ENCODE results near the gene GALNT2. TPM values are rescaled to one million over a fixed set of nuclear protein-coding genes. Genes with fewer than 3 reads are reported as not detected.

Gene GALNT2
- polyA plus RNA-seq, 1 of the 3 experiments (the other 2 are of a cell fraction): 118 TPM

GRCh38 chr1:230152999-230153398 is 86.0 kb downstream of the GALNT2 start:
- no peaks in the 10 kb centered on the region for H3K9me3 ChIP-seq
- WGBS (ENCODE audit: low lambda C conversion rate): 89% methylated on average over 6 of the region's 6 CpGs
- H3K27ac ChIP-seq (ENCODE audit: low read depth in 2 of 2, low read length in 1 of 2): no peak overlapping the region
- H3K9ac ChIP-seq: no peak overlapping the region
- H3K36me3 ChIP-seq (replicated peaks in 1 of 2; ENCODE audit: control insufficient read depth in 1 of 2, insufficient read depth in 2 of 2, low read length in 1 of 2): no peaks in the 10 kb centered on the region
- H3K4me1 ChIP-seq (ENCODE audit: control insufficient read depth in 1 of 2, insufficient read depth in 2 of 2, low read depth in 1 of 2, low read length in 1 of 2): peaks cover 4 to 22% of the 10 kb centered on the region in 2 experiments; a peak in 2 of 4 replicates
- ChIA-PET POLR2A (no interaction called here), CTCF (interaction anchor here (1.6 kb wide), 1 partner anchor 492 kb away, joined by 7 read pairs; no protein-coding TSS in a partner anchor)
- DNase-seq: no peak
- no peak overlapping the region for H3K4me3 ChIP-seq (ENCODE audit: low read depth in 2 of 2, low read length in 1 of 2)
- TF ChIP-seq YY1 (IDR thresholded peaks at IDR 0.05; ENCODE audit: low read depth) (no peak), GATA2 (CRISPR knock-in tag; IDR thresholded peaks at IDR 0.05) (no peak), POLR2AphosphoS5 (IDR thresholded peaks at IDR 0.05; ENCODE audit: low read depth, low read length) (no peak), GABPA (IDR thresholded peaks at IDR 0.05; ENCODE audit: low read depth) (no peak), FOXM1 (IDR thresholded peaks at IDR 0.05; ENCODE audit: low read depth) (no peak), RCOR1 (IDR thresholded peaks at IDR 0.05; ENCODE audit: low read length) (no peak)
- TF ChIP-seq, protein P1, sequence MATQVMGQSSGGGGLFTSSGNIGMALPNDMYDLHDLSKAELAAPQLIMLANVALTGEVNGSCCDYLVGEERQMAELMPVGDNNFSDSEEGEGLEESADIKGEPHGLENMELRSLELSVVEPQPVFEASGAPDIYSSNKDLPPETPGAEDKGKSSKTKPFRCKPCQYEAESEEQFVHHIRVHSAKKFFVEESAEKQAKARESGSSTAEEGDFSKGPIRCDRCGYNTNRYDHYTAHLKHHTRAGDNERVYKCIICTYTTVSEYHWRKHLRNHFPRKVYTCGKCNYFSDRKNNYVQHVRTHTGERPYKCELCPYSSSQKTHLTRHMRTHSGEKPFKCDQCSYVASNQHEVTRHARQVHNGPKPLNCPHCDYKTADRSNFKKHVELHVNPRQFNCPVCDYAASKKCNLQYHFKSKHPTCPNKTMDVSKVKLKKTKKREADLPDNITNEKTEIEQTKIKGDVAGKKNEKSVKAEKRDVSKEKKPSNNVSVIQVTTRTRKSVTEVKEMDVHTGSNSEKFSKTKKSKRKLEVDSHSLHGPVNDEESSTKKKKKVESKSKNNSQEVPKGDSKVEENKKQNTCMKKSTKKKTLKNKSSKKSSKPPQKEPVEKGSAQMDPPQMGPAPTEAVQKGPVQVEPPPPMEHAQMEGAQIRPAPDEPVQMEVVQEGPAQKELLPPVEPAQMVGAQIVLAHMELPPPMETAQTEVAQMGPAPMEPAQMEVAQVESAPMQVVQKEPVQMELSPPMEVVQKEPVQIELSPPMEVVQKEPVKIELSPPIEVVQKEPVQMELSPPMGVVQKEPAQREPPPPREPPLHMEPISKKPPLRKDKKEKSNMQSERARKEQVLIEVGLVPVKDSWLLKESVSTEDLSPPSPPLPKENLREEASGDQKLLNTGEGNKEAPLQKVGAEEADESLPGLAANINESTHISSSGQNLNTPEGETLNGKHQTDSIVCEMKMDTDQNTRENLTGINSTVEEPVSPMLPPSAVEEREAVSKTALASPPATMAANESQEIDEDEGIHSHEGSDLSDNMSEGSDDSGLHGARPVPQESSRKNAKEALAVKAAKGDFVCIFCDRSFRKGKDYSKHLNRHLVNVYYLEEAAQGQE (IDR thresholded peaks at IDR 0.05; ENCODE audit: low read depth, low read length): no peak
- TF ChIP-seq, protein P2, sequence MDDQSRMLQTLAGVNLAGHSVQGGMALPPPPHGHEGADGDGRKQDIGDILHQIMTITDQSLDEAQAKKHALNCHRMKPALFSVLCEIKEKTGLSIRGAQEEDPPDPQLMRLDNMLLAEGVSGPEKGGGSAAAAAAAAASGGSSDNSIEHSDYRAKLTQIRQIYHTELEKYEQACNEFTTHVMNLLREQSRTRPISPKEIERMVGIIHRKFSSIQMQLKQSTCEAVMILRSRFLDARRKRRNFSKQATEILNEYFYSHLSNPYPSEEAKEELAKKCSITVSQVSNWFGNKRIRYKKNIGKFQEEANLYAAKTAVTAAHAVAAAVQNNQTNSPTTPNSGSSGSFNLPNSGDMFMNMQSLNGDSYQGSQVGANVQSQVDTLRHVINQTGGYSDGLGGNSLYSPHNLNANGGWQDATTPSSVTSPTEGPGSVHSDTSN (IDR thresholded peaks at IDR 0.05): no peak
- TF ChIP-seq, protein P3, sequence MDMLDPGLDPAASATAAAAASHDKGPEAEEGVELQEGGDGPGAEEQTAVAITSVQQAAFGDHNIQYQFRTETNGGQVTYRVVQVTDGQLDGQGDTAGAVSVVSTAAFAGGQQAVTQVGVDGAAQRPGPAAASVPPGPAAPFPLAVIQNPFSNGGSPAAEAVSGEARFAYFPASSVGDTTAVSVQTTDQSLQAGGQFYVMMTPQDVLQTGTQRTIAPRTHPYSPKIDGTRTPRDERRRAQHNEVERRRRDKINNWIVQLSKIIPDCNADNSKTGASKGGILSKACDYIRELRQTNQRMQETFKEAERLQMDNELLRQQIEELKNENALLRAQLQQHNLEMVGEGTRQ (IDR thresholded peaks at IDR 0.05; ENCODE audit: borderline replicate concordance, low read depth, low read length): no peak
- no peak overlapping the region for H3K4me2 ChIP-seq
- no peaks in the 10 kb centered on the region for H3K27me3 ChIP-seq (ENCODE audit: insufficient read depth)
- H2AFZ ChIP-seq (ENCODE audit: low read depth): no peak overlapping the region
- H3K79me2 ChIP-seq (ENCODE audit: insufficient read depth): peaks cover 87% of the 10 kb centered on the region
- no peaks in the 10 kb centered on the region for H3F3A ChIP-seq (replicated peaks; ENCODE audit: insufficient read depth)
- H4K20me1 ChIP-seq (ENCODE audit: insufficient read depth): peaks cover 35% of the 10 kb centered on the region
- no peaks in the 10 kb centered on the region for H3K9me2 ChIP-seq

DNA sequence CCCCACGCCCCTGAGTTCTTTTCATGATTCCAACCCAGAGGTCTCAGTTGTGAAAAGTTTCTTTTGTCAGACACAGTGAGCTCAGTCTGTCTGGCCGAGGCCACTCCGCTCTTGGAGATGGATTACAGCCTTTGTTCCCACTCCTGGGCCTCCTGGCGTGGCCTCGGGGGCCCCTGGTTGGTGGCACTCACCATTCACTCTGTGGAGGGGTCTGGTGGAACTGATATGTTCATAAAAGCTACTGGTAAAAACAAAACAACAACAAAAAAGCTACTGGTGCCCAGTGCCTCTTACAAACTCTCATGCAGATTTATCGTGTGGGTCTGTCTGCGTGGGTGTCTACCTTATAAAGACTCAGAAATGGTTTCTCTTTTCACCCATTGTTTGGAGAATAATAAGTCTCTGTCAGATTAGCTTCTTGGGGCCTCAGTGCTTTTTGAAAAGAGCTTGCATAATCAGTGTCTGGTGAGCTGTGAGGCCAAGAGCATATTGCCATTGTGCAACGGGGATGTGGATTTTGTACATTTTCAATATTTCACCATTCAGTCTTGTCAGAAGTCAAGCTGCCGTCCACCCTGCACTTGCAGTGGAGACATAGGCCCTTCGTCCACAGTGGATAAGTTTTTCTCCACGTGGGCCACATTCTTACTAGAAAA is 86.7 kb downstream of the GALNT2 start:
- Histone ChIP-seq H3K27me3 (ENCODE audit: insufficient read depth) (no peaks in the 10 kb centered on the region), H3K79me2 (ENCODE audit: insufficient read depth) (peaks cover 80% of the 10 kb centered on the region), H3K9me3 (no peaks in the 10 kb centered on the region), H3K36me3 (replicated peaks in 1 of 2; ENCODE audit: control insufficient read depth in 1 of 2, insufficient read depth in 2 of 2, low read length in 1 of 2) (no peaks in the 10 kb centered on the region), H3K9me2 (no peaks in the 10 kb centered on the region), H3K27ac (ENCODE audit: low read depth in 2 of 2, low read length in 1 of 2) (no peak overlapping the region), H3K9ac (no peak overlapping the region), H2AFZ (ENCODE audit: low read depth) (no peak overlapping the region), H4K20me1 (ENCODE audit: insufficient read depth) (peaks cover 29% of the 10 kb centered on the region), H3F3A (replicated peaks; ENCODE audit: insufficient read depth) (no peaks in the 10 kb centered on the region), H3K4me1 (ENCODE audit: control insufficient read depth in 1 of 2, insufficient read depth in 2 of 2, low read depth in 1 of 2, low read length in 1 of 2) (peaks cover 4 to 28% of the 10 kb centered on the region in 2 experiments; a peak in 2 of 4 replicates), H3K4me3 (ENCODE audit: low read depth in 2 of 2, low read length in 1 of 2) (no peak overlapping the region), H3K4me2 (no peak overlapping the region)
- TF ChIP-seq, protein P1 (IDR thresholded peaks at IDR 0.05; ENCODE audit: low read depth, low read length): no peak
- no peak for TF ChIP-seq FOXJ3 (CRISPR knock-in tag; IDR thresholded peaks at IDR 0.05)
- no peak for TF ChIP-seq IRF3 (IDR thresholded peaks at IDR 0.05; ENCODE audit: low read depth, low read length)
- TF ChIP-seq, protein P2 (IDR thresholded peaks at IDR 0.05): no peak
- ChIA-PET CTCF (interaction anchor here (0.6 to 1.6 kb wide), 4 partner anchors 9 to 492 kb away, joined by 3 to 7 read pairs (median 4); no protein-coding TSS in a partner anchor), POLR2A (no interaction called here)
- WGBS (ENCODE audit: low lambda C conversion rate): 93% methylated on average over 11 of the region's 11 CpGs
- no peak for DNase-seq
